ENCODE results near the gene BUB3.

Gene BUB3

DNA sequence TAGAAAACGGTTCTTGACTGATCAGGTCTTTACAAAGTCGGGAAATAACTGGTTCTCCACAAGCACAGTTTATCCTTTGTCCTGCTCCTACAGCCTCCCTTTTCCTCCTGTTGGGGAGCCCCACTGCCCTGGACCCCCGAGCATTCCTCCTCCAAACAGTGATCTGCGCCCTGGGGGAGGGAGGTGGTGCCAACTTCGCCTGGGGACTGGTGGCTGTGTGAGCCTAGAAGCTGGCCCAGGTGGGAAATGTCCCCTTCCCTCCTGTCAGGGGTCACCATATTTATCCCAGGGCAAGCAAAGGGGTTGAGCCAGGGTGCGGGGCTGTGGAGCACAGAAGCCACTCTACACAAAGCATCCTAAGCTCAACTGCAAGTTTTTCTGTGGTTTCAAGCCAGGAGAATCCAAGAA is 13.2 kb upstream of the BUB3 start:
- no peak for DNase-seq (ENCODE audit: low spot score)

DNA sequence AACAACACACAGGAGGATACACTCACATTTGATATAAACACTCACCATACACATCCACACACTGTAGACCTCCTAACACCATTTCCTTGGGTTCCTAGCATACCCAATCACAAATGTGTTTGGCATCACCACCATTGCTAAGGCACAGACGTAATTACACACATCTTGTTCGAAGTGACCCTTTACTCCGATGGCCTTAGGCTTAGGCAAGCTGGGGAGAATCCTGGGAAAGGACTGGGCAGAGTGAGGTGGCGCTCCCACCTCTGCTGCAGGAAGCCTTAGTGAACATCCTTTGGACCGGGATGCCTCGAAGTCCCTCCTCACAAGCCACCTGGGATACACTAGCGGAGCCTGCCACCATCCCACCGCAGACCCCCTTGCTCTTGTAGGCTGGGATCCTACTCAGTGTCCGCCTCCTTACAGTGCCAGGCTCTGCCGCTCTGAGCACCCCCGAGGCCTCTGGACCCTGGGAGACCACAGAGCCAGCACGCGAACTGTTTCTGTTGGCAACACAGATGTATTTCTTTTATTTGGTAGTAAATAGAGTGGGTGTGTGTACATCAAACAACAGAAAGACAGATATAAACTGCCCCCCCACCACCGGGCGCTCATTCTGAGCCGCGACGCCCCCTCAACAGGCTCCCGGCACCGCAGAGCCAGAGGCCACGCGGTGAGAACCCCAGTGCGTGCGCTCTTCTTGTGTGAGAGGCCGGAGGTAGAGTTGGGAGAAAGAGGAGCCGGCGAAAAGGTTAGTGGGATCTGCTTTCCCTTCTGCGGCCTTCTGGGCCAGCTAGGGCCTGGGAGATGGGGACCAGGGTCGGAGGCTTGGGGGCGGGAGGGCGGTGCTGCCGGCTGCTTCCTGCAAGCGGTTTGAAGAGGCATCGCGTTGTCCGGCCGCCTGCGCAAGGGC is 12.2 kb upstream of the BUB3 start:
- no peak for DNase-seq (ENCODE audit: low spot score)

DNA sequence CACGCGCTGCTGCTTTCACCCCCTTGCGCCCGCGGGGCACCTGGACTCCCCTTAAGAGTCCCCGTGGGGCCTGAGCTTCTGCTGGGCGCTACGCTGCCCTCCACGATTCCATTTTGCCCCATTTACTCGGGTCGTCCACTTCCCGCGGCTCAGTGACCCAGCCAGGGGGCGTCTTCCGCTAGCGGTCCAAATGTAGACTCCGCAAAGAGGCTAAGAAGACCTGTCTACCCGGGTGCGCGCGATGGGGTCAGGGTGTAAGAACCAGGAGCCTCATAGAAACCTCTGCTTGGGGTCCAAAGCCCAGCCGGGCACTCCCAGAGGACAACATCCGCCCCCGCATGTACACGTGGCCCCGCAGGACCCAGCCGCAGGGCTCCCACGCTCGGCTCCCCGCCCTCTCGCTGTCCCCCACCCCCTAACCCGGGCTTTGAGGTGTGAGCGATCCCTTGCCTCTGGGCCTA is 11.5 kb upstream of the BUB3 start:
- DNase-seq (ENCODE audit: low spot score), result no peak

DNA sequence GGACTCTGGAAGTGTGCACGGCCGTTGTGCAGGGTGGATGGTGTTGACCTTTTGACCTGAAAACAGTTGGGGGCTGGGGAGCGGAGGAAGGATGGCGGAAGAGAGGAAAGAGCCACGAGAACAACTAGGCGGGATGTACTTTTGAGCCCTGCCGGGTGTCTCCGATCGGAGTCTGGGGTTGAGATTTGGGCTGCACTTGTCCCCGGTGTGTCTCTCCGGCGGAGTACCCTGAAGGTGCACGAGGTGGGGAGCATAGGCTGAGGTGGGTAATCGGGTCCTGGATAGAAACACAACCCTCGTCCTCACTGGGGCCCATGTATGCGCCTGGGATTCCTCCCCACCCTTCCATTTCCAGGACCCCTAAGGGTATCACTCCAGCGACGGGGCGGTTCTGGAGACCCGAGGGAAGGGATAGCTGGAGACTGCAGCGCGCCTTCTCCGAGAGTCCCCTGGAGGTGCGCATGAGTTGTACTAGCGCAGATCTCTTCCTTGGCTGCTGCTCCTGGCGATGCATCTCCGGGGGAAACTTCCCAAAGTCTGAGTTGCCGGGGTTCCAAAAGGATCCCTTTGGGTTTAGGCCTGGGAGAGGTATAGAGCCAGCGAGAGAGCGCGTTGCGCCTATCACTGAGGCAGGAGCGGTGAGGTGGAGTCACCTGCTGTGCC is 10.9 kb upstream of the BUB3 start:
- DNase-seq (ENCODE audit: low spot score), result no peak

DNA sequence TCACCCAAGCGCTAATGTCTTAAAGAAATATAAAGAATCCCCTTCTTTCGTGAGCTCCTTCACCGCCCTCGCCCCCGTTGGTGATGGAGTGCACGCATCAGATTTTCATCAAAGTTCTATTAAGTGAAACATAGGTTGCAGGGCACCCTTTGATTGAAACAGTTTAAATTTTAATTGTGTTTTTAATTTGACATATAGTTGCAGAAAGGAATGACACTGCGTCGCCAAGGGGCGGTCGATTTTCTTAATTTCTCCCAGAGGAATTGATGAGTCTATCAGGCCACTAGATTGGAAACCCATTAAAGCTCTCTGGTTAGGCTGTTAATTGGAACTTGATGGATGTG is 10.4 kb upstream of the BUB3 start:
- no peak for DNase-seq (ENCODE audit: low spot score)

DNA sequence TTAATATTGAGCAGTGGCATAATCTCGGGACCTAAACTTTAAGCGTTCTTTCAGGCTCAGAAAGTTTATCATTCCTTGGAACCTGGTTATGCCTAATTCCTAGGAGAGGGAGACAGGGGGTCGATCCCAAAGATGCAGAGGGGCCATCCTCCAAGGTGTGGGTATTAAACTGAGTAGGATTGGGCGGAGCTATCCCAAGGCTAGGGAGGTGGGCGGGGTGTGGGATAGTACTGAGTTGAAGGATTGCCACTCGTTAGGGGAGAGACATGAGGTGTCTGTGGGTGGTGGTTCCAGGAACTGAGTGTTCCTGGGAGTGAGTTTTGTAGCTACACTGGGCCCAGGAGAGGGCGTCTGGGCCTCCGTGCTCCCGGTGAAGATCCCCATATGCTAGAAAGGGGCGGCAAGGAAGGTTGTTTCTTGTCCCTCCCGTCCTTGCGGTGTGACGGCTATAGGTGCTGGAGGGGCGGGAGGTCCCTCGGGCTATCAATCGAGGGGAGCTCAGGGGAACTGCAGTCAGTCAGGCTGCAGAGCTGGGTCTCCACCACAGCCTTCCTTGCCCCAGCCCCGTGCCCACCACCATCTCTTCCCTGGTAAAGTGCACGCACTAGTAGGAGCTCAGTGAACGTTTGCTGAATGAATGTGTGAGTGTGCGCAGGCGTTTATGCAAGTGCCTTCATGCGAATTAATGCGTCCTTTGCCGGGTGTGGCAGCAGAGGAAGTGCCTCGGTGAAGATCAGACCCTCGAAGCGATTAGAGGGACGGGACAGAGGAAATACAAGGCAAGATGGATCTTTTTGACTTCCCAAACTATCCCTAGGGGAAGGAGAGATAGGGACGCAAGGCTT is 9.3 kb upstream of the BUB3 start:
- DNase-seq (ENCODE audit: low spot score), result peak; percentile 67

DNA sequence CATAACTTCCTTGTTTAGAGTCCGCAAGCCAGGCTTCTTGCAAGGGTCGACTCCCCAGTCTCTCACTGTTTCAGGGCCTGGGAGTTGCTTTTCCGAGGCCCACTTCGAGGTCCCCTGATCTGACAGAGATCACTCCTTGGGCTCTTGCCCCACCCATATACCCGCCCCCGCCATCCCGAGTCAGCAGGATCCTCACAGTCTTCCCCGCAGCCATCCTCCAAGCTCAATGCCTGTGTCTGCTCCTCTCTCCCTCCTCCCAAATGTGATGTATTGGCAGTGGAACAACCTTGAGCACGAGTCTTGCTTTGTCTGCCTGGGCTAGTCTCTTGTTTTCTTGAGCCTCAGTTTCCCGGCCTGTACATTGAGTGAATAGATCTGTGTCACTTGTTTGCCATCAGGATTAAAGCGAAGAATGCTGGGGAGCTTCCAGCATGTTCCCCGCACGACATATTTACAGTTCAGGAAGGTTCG is 8.6 kb upstream of the BUB3 start:
- no peak for DNase-seq (ENCODE audit: low spot score)

DNA sequence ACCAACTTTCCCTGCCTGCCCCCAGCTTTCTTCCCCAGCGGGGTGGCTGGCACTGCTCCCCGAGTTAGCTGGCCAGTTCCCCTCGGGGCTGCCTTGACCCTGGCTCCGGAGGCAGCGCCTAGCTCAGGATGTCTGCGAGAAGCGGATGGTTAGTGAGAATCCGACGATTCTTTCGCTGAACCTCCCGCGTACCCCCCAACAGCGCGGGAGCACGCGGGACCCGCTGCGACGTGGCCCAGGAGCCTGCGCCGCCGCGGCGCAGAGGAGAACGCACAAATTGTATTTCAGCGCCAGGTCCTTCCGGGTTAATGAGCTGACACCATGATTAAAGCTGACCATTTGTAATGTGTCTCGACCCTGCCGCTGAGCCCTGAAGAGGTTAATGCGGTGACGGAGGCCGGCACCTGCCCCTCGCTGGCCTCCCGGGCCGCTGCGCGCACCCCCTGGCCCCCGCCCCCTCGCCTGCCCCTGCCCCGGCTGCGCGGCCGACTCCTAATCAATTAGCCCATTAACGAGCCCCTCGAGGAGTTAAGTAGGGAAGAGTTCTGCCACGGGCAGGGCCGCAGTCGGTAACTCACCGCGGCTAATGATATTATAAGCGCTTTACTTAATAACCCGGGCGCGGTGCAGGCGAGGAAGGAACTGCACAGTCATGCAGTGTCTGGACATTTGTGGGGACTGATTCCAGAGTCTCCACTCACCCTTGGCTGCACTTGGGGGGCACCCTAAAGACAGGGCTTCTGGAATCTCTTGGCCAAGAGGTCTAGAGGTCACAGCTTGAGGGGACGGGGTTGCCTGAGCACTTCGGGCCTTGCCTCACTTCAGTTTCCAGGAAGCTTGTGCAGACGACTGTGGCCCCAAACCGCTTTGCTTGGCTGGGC is 7.9 kb upstream of the BUB3 start:
- peak; percentile 65 for DNase-seq (ENCODE audit: low spot score)

DNA sequence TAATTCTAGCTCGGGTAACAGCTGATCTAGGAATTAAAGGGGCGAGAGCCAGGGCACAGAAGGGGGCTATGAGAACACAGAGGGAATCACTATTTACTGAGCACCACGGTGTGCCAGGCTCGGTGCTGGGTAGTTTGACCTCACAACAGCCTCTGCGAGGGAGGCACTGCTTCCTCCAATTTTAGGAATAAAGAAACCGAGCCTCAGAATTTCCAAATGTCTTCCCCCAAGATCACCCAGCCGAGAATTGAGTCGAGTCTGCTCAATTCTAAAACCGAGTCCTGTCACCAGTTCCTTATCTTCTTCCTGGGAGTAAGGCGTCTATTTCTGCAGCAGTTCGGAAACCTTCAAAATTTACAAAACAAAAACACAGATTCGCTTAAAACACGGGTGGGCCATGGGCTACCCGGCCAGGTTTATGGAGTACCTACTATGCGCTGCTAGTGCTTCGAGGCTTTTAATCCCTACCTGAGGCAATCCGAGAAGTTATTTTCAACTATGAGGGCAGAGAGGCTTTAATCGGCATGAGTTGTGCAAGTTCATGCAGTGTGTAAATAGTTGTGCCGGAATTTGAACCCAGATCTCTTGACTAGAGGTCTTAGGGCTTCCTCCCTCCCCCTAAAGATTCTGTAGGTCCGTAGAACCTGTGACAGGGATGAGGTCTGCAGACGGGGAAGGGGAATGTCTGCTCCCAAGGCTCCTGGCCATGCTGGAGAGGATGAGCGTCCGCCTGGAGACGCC is 7.1 kb upstream of the BUB3 start:
- DNase-seq (ENCODE audit: low spot score), result no peak

DNA sequence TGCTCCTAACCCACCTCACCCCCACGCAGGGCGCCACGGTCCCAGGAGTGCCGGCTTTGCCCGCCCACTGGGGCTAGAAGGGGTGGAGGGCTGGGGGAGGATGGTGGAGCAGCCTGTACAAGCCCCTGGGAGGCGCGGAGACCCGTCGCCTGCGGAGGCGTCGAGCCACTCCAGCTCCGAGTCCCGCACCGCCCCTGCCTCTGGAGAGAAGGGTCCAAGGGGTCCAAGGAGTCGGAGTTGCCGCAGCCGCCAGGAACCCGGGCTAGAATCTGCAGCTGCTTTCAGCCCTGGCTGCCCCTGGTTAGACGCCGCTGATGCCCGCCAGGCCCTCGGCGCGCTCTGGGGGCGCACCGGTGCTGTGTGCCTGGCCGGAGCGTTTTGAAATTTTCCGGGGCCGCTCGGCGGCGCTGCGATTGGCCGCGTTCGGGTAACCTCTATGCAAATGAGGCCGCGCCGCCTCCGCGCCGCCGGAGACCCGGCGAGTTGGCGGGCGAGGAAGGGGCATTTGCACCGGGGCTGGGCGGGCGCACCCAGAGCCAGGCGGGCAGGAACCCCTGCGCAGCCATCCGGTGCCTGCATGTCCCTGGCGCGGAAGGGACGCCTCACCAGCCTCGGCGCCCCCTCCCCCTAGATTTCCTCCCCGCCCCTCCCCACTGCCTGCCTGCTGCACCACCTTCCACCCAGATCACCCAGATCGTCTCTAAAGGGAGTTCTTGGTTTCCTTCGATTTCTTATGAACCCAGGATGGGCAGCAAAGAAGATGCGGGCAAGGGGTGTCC is 6.4 kb upstream of the BUB3 start, which contains the start of gene HMX2:
Gene HMX2 (plus strand): TSS at position 502 of the 779 bp plus-strand sequence. CDS start 243 bp downstream, at position 745.
- DNase-seq (ENCODE audit: low spot score), result peak; percentile 80

DNA sequence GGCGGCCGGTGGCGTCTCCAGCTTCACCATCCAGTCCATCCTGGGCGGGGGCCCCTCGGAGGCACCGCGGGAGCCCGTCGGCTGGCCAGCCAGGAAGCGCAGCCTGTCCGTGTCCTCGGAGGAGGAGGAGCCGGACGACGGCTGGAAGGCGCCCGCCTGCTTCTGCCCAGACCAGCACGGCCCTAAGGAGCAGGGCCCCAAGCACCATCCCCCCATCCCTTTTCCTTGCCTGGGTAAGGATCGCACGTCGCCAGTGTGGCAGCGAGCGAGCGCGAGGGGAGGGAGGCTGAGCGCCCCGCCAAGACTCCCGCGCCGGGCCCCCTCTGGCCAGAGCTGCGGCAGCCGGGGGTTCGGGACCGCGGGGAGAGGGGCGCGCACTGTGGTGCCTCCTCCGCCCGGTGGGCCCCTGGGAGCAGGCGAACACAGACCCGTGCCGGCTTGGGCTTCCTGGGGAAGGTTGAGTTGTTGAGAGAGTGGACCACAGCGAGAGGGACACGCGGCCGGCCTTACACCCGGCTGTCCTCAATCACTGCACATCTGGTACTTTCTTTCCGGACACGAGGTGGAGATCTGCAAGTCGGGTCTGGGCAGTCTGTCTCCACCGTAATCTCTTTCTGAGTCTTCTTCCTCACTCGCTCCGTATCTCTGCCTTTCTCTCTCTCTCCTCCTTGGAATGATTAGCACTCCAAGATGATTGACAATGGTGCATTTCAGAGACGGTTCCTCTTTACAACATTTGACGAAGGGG is 5.6 kb upstream of the BUB3 start:
- DNase-seq (ENCODE audit: low spot score), result no peak

DNA sequence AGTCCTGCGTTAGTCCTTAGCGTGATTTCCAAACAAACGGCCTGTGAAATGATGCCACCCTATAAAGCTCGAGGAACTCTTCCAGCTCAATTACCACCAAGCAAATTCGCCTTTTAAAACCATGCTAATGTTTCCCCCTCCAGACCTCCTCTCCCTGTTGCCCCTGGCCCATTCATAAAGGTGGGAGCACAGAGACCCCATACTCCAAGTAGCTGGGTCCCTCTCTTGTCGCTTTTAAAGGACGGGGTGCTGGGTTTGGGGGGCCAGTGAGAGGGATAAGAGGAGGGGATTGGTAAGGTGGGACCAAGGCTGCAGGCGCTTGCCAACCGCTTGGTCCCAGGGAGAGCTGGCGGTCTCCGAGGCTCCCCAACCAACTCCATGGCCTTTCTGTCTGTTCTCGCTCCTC is 5.0 kb upstream of the BUB3 start:
- DNase-seq (ENCODE audit: low spot score), result no peak

DNA sequence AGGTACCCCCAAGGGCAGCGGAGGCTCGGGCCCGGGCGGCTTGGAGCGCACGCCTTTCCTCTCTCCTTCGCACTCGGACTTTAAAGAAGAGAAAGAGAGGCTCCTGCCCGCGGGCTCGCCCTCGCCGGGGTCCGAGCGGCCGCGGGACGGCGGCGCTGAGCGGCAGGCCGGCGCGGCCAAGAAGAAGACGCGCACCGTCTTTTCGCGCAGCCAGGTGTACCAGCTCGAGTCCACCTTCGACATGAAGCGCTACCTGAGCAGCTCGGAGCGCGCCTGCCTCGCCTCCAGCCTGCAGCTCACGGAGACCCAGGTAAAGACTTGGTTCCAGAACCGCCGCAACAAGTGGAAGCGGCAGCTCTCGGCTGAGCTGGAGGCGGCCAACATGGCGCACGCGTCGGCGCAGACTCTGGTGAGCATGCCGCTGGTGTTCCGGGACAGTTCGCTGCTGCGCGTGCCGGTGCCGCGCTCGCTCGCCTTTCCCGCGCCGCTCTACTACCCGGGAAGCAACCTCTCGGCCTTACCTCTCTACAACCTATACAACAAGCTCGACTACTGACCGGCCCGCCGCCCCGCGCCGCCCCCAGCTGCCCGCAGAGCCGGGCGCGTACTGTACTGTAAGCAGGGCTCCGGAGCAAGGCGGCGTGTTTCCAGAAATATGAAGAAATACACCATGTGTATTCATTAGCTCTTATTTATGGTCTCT is 4.5 kb upstream of the BUB3 start:
- no peak for DNase-seq (ENCODE audit: low spot score)

DNA sequence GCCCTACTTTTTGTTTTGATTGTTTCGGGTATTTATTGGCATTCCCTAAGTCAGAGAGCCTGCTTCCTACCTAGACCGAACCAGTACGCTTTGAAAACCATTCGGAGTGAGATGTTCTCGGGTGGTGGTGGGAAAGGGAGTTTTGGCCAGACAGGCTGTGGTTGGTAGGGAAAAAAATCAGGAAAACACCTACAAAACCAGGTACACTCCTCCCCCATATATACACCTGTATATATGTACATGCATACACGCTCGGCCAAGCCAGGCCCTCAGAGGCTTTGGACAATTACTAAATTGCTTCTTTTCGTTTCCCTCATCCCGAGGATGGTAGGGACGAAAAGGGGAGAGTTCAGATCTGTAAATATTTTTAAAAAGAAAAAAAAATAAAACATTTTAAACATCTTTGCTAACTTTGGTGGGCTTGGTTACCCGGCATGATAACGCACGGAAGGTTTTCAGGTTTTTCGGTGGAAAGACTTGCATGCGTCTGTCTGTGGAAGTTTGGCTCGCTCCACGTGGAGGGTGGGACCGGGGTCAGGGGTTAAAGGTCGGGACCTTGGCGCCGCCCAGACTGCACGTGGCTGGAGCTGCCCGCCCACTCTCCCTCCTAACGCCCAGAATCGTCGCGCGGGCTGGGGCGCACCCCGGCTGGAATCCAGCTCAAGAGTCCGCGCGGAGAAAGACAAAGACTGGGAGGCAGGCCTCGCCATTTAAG is 3.8 kb upstream of the BUB3 start:
- DNase-seq (ENCODE audit: low spot score), result no peak

DNA sequence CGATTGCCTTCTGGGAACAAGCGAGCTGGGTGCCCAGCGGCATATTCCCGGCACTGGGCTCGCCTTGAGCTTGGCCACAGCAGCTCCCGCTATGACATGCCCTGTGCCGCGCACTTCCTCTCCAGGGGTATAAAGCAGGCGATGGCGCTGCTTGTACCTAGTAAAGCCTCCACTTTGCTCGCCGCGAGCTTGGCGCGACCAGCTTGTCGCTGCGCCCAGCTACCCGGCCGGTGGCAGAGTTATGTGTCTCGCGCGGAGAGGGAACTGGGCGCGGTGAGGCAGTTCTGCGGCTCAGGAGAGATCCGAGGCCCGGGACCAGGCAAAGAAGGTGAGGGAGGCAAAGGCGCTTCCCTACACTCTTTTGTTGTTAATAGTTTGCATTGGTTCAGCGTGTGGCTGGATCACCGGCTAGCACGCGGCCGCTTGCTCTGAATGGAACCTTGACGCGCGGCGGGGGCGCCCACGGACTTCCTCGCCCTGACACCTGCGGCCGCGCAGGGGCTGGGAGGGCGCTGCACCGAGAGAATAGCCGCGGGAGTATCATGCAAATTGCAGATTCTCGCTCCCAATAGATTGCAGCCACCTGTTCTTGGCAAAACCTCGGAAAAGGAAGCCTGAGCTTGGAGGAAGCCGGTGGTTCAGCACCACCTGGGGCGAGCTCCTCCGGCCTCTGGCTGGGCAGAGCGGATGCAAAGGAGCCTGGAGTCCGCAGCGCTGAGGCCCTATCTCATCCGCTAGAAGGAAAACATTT is 3.0 kb upstream of the BUB3 start:
- DNase-seq (ENCODE audit: low spot score), result no peak

DNA sequence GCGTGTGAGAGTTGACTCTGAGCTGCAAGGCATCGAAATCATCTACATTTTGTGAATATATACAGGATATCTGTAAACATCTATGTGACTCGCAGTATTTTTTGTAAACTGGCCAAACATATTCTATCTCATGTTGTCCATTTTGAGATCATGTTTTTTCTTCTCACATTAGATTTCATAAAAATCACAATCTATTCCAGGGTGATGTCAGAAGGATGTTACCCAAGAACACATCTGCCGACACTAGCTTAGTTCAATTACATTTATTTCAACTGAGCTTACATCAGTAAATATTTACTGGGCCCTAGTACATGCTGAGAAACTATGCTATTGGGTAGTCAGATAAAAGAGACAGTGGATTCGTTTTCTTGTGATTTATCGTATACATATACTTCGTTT is 2.5 kb upstream of the BUB3 start:
- no peak for DNase-seq (ENCODE audit: low spot score)
